ENCODE data around the gene DFFA. TPM values are rescaled to one million over a fixed set of nuclear protein-coding genes. Genes with fewer than 3 reads are reported as not detected.

The DFFA gene
- total RNA-seq, 1 experiment from 2014 or later, result 86.5 TPM

- TF ChIP-seq KAT7 (CRISPR knock-in tag; IDR thresholded peaks at IDR 0.05; ENCODE audit: borderline replicate concordance) (0 out of 2 replicates have a peak, but pooled peaks have one; percentile 5), PRDM15 (CRISPR knock-in tag; IDR thresholded peaks at IDR 0.05) (no peak), GABPB1 (CRISPR knock-in tag; IDR thresholded peaks at IDR 0.05) (no peak), USF2 (CRISPR knock-in tag; IDR thresholded peaks at IDR 0.05) (peak; percentile 99), GRHL2 (CRISPR knock-in tag; IDR thresholded peaks at IDR 0.05; ENCODE audit: insufficient replicate concordance, severe bottlenecking) (no peak), SP1 (CRISPR knock-in tag; conservative IDR thresholded peaks at IDR 0.05) (peak; percentile 70; the same call in 1 of the 2 replicates), E2F1 (CRISPR knock-in tag; IDR thresholded peaks at IDR 0.05) (no peak), ZNF263 (CRISPR knock-in tag; IDR thresholded peaks at IDR 0.05; ENCODE audit: low read depth) (no peak), ZNF232 (CRISPR knock-in tag; IDR thresholded peaks at IDR 0.05) (no peak), ZBTB21 (CRISPR knock-in tag; IDR thresholded peaks at IDR 0.05; ENCODE audit: borderline replicate concordance) (no peak), GTF2I (CRISPR knock-in tag; conservative IDR thresholded peaks at IDR 0.05) (no peak), ZNF671 (CRISPR knock-in tag; IDR thresholded peaks at IDR 0.05) (no peak), TCF7 (CRISPR knock-in tag; IDR thresholded peaks at IDR 0.05; ENCODE audit: low read depth) (no peak), FOXK1 (CRISPR knock-in tag; IDR thresholded peaks at IDR 0.05) (peak; percentile 76; the same call in 1 of the 2 replicates), NFYB (CRISPR knock-in tag; conservative IDR thresholded peaks at IDR 0.05; ENCODE audit: low read depth) (peak; percentile 69), IRF1 (CRISPR knock-in tag; IDR thresholded peaks at IDR 0.05) (no peak), ZNF219 (CRISPR knock-in tag; IDR thresholded peaks at IDR 0.05; ENCODE audit: borderline replicate concordance) (no peak), NR2C2 (CRISPR knock-in tag; IDR thresholded peaks at IDR 0.05) (no peak), TP53 (CRISPR knock-in tag; IDR thresholded peaks at IDR 0.05) (no peak), CDX4 (CRISPR knock-in tag; IDR thresholded peaks at IDR 0.05; ENCODE audit: borderline replicate concordance) (no peak), NR1H2 (CRISPR knock-in tag; IDR thresholded peaks at IDR 0.05) (no peak), SOX15 (CRISPR knock-in tag; IDR thresholded peaks at IDR 0.05) (no peak), CREM (CRISPR knock-in tag; IDR thresholded peaks at IDR 0.05) (peak; percentile 85; the same call in 1 of the 2 replicates)
- TF ChIP-seq, protein P1, sequence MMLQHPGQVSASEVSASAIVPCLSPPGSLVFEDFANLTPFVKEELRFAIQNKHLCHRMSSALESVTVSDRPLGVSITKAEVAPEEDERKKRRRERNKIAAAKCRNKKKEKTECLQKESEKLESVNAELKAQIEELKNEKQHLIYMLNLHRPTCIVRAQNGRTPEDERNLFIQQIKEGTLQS (CRISPR knock-in tag; conservative IDR thresholded peaks at IDR 0.05), result no peak
- TF ChIP-seq, protein P2, sequence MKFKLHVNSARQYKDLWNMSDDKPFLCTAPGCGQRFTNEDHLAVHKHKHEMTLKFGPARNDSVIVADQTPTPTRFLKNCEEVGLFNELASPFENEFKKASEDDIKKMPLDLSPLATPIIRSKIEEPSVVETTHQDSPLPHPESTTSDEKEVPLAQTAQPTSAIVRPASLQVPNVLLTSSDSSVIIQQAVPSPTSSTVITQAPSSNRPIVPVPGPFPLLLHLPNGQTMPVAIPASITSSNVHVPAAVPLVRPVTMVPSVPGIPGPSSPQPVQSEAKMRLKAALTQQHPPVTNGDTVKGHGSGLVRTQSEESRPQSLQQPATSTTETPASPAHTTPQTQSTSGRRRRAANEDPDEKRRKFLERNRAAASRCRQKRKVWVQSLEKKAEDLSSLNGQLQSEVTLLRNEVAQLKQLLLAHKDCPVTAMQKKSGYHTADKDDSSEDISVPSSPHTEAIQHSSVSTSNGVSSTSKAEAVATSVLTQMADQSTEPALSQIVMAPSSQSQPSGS (CRISPR knock-in tag; IDR thresholded peaks at IDR 0.05; ENCODE audit: borderline replicate concordance, low read depth), result no peak
- TF ChIP-seq, protein P3, sequence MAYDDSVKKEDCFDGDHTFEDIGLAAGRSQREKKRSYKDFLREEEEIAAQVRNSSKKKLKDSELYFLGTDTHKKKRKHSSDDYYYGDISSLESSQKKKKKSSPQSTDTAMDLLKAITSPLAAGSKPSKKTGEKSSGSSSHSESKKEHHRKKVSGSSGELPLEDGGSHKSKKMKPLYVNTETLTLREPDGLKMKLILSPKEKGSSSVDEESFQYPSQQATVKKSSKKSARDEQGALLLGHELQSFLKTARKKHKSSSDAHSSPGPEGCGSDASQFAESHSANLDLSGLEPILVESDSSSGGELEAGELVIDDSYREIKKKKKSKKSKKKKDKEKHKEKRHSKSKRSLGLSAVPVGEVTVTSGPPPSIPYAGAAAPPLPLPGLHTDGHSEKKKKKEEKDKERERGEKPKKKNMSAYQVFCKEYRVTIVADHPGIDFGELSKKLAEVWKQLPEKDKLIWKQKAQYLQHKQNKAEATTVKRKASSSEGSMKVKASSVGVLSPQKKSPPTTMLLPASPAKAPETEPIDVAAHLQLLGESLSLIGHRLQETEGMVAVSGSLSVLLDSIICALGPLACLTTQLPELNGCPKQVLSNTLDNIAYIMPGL (CRISPR knock-in tag; IDR thresholded peaks at IDR 0.05), result peak; percentile 89
- TF ChIP-seq, protein P4, sequence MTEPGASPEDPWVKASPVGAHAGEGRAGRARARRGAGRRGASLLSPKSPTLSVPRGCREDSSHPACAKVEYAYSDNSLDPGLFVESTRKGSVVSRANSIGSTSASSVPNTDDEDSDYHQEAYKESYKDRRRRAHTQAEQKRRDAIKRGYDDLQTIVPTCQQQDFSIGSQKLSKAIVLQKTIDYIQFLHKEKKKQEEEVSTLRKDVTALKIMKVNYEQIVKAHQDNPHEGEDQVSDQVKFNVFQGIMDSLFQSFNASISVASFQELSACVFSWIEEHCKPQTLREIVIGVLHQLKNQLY (CRISPR knock-in tag; IDR thresholded peaks at IDR 0.05), result no peak
Measured at GRCh38 chr1:10472220-10473144, at the start of gene DFFA (continued).

Measured in WTC11 (cell line).